PC-9 (cell line): ENCODE data around the gene BAD. TPM values are rescaled to one million over a fixed set of nuclear protein-coding genes. Genes with fewer than 3 reads are reported as not detected.

Experiments used
- BruUV-seq: library from RNA; stranded (reverse); fragments of 400-500 nt; replicated peaks from 2 replicates; lab custom pipeline; 2021; lab: Mats Ljungman, UMichigan
- CTCF ChIA-PET: fragments of 300-600 bp; sonication (Branson Sonifier 250); formaldehyde crosslinking; loops from one replicate; lab custom pipeline; 2022; ENCODE audit warnings: antibody characterized with exemption; lab: Charles Lee
- POLR2A ChIA-PET: fragments of 300-600 bp; sonication (Branson Sonifier 250); formaldehyde crosslinking; loops from one replicate; lab custom pipeline; 2022; ENCODE audit warnings: antibody characterized with exemption; ENCODE audit not compliant: unreplicated experiment; lab: Charles Lee
- DNase-seq, 2 experiments: peaks; one replicate each; pipeline versions ENCODE4 v3.0.0 to v3.0.0-alpha.2; 2015 to 2022; ENCODE audit warnings: mixed read lengths in 1 of 2
- H2AFZ ChIP-seq: fragments of 200-600 bp; sonication (generic); 2 replicates; pipeline ENCODE4 v1.8.1; 2017; ENCODE audit warnings: antibody characterized with exemption
- H3F3A ChIP-seq: fragments of 200-600 bp; sonication (generic); 2 replicates; pipeline ENCODE4 v1.8.1; 2017; ENCODE audit warnings: antibody characterized with exemption, mild to moderate bottlenecking, low read depth; ENCODE audit not compliant: insufficient read depth
- H3K27ac ChIP-seq: fragments of 200-600 bp; sonication (generic); 2 replicates; pipeline ENCODE4 v1.6.1; 2016; ENCODE audit warnings: mixed run types
- H3K27me3 ChIP-seq: fragments of 200-600 bp; sonication (generic); 2 replicates; pipeline ENCODE4 v1.6.1; 2016; ENCODE audit warnings: low read depth, mixed run types; ENCODE audit not compliant: insufficient read depth
- H3K36me3 ChIP-seq: fragments of 200-600 bp; sonication (generic); 2 replicates; pipeline ENCODE4 v1.6.1; 2016; ENCODE audit warnings: low read depth, mixed run types
- H3K4me1 ChIP-seq: fragments of 200-600 bp; sonication (generic); replicated peaks from 2 replicates; pipeline ENCODE4 v1.6.1; 2016; ENCODE audit warnings: mixed run types; ENCODE audit not compliant: insufficient read depth
- H3K4me2 ChIP-seq: fragments of 200-600 bp; sonication (generic); 2 replicates; pipeline ENCODE4 v1.6.1; 2017; ENCODE audit warnings: mixed run types
- H3K4me3 ChIP-seq: fragments of 200-600 bp; sonication (generic); 2 replicates; pipeline ENCODE4 v1.6.1; 2016; ENCODE audit warnings: mixed run types
- H3K79me2 ChIP-seq: fragments of 200-600 bp; sonication (generic); 2 replicates; pipeline ENCODE4 v1.6.1; 2017; ENCODE audit warnings: low read depth, mixed run types
- H3K9me2 ChIP-seq: fragments of 200-600 bp; sonication (generic); 2 replicates; pipeline ENCODE4 v1.8.1; 2017; ENCODE audit warnings: mild to moderate bottlenecking; ENCODE audit not compliant: insufficient read depth
- H3K9me3 ChIP-seq: fragments of 200-600 bp; sonication (generic); 2 replicates; pipeline ENCODE4 v1.8.1; 2016; ENCODE audit warnings: low read depth; ENCODE audit not compliant: insufficient read depth
- H4K20me1 ChIP-seq: fragments of 200-600 bp; sonication (generic); 2 replicates; pipeline ENCODE4 v1.8.1; 2017; ENCODE audit not compliant: insufficient read depth
- CTCF ChIP-seq: fragments of 200-600 bp; sonication (generic); conservative IDR thresholded peaks from 2 replicates; pipeline ENCODE4 v1.6.1; 2017; ENCODE audit warnings: mixed run types, antibody characterized with exemption, mild to moderate bottlenecking, moderate library complexity
- EZH2 ChIP-seq: fragments of 200-600 bp; sonication (generic); IDR thresholded peaks from 2 replicates; pipeline ENCODE4 v1.8.0; 2017; ENCODE audit warnings: antibody characterized with exemption, low read depth
- intact Hi-C: fragments of 100-400 bp; cut with micrococcal nuclease; formaldehyde crosslinking; loops from one replicate; pipeline ENCODE4 v1.10.0; 2022; ENCODE audit not compliant: unreplicated experiment
- total RNA-seq: library from RNA; stranded (reverse); gene quantifications from 2 replicates; pipeline ENCODE4 v1.2.3, GENCODE V29; 2021

The BAD gene
- total RNA-seq, 1 experiment from 2014 or later, result 94.3 TPM

GRCh38 chr11:64241241-64241490 lies 43.3 kb downstream of the BAD start:
- H3K9me3 ChIP-seq, result no peaks in the 10 kb centered on the region
- H2AFZ ChIP-seq, result peak overlapping the region; percentile 69
- H3F3A ChIP-seq, result peaks cover 64% of the 10 kb centered on the region
- H3K79me2 ChIP-seq, result peaks cover 45% of the 10 kb centered on the region
- peak overlapping the region; percentile 97 for H3K27ac ChIP-seq
- peak overlapping the region; percentile 95 for H3K4me2 ChIP-seq
- peaks cover 10% of the 10 kb centered on the region for H3K36me3 ChIP-seq
- BruUV-seq, result no TSS peak
- POLR2A ChIA-PET, result interaction anchor here (0.6 to 1.0 kb wide), 9 partner anchors 8 to 1617 kb away, joined by 3 to 17 read pairs (median 3); partner anchors contain the start of gene PRDX5
- no peaks in the 10 kb centered on the region for H3K27me3 ChIP-seq
- intact Hi-C loops, result loop anchor here (1.0 to 2.0 kb wide), 3 partner anchors 29 to 76 kb away; partner anchors contain the start of genes ESRRA and TRMT112
- DNase-seq, result peak; percentile 92 to 100
- no peaks in the 10 kb centered on the region for H3K9me2 ChIP-seq
- peaks cover 43% of the 10 kb centered on the region for H3K4me1 ChIP-seq
- H3K4me3 ChIP-seq, result peak overlapping the region; percentile 90
- CTCF ChIA-PET, result interaction anchor here (0.6 to 1.5 kb wide), 4 partner anchors 31 to 615 kb away, joined by 3 to 11 read pairs (median 6); no protein-coding TSS in a partner anchor
- TF ChIP-seq CTCF (no peak), EZH2 (no peak)
- 0 out of 2 replicates have a peak, but pooled peaks cover 6% of the 10 kb centered on the region for H4K20me1 ChIP-seq

- intact Hi-C loops, result loop anchor here (1.0 to 2.0 kb wide), 4 partner anchors 10 to 76 kb away; partner anchors contain the start of genes DNAJC4, ESRRA and TRMT112
- CTCF ChIA-PET, result interaction anchor here (0.6 to 1.5 kb wide), 4 partner anchors 31 to 615 kb away, joined by 3 to 11 read pairs (median 6); no protein-coding TSS in a partner anchor
- Histone ChIP-seq H3K9me2 (no peaks in the 10 kb centered on the region), H4K20me1 (peaks cover 11% of the 10 kb centered on the region; the same call in 1 of the 2 replicates), H3K36me3 (peaks cover 10% of the 10 kb centered on the region), H3K27ac (peak within 1 kb of the TSS; percentile 97), H2AFZ (peak within 1 kb of the TSS; percentile 69), H3F3A (peaks cover 58% of the 10 kb centered on the region), H3K4me2 (peak within 1 kb of the TSS; percentile 95), H3K4me1 (peaks cover 46% of the 10 kb centered on the region), H3K79me2 (peaks cover 45% of the 10 kb centered on the region), H3K27me3 (no peaks in the 10 kb centered on the region), H3K9me3 (no peaks in the 10 kb centered on the region), H3K4me3 (peak within 1 kb of the TSS; percentile 90)
- POLR2A ChIA-PET, result interaction anchor here (0.6 to 1.0 kb wide), 8 partner anchors 8 to 1617 kb away, joined by 3 to 17 read pairs (median 4); partner anchors contain the start of gene PRDX5
- peak; percentile 97 to 98 for DNase-seq
- no peak for TF ChIP-seq EZH2
- TF ChIP-seq CTCF, result no peak
- BruUV-seq, result TSS peak; percentile 81
Measured at GRCh38 chr11:64240435-64241240, 43.8 kb downstream of the BAD start, which contains the start of gene FKBP2. FKBP2 (plus strand) TSS chr11:64241095; CDS start chr11:64242388, 1,293 bp downstream.

- Histone ChIP-seq H3K36me3 (peaks cover 10% of the 10 kb centered on the region), H3K4me1 (peaks cover 46% of the 10 kb centered on the region)
- CTCF ChIA-PET, result interaction anchor here (0.5 to 1.1 kb wide), 3 partner anchors 27 to 449 kb away, joined by 3 to 15 read pairs (median 6); no protein-coding TSS in a partner anchor
Measured at GRCh38 chr11:64239662-64240434, 44.6 kb downstream of the BAD start.

More at GRCh38 chr11:64239662-64240434, 44.6 kb downstream of the BAD start:
- Histone ChIP-seq H3K27ac (peak overlapping the region; percentile 97), H3K27me3 (no peaks in the 10 kb centered on the region), H3K4me3 (peak overlapping the region; percentile 90; the same call in 1 of the 2 replicates), H3F3A (peaks cover 53% of the 10 kb centered on the region), H3K9me2 (no peaks in the 10 kb centered on the region), H3K79me2 (peaks cover 44% of the 10 kb centered on the region), H3K9me3 (no peaks in the 10 kb centered on the region), H4K20me1 (peaks cover 14% of the 10 kb centered on the region), H2AFZ (no peak overlapping the region), H3K4me2 (peak overlapping the region; percentile 95)
- intact Hi-C loops, result loop anchor here (1.0 to 2.0 kb wide), 3 partner anchors 10 to 77 kb away; partner anchors contain the start of genes DNAJC4, ESRRA and TRMT112
- TF ChIP-seq CTCF (no peak), EZH2 (no peak)
- DNase-seq, result peak in 1 of 2 experiments; percentile 37
- BruUV-seq, result no TSS peak
- POLR2A ChIA-PET, result no interaction called here
